ENCODE results near the gene MPND.

MPND gene

GRCh38 chr19:4401769-4402170, 58.4 kb downstream of the MPND start:
- DNase-seq (ENCODE audit: low read depth) = no peak
- peak overlapping the region; percentile 56 for H3K4me3 ChIP-seq (ENCODE audit: low read length)
- TF ChIP-seq, protein P1, sequence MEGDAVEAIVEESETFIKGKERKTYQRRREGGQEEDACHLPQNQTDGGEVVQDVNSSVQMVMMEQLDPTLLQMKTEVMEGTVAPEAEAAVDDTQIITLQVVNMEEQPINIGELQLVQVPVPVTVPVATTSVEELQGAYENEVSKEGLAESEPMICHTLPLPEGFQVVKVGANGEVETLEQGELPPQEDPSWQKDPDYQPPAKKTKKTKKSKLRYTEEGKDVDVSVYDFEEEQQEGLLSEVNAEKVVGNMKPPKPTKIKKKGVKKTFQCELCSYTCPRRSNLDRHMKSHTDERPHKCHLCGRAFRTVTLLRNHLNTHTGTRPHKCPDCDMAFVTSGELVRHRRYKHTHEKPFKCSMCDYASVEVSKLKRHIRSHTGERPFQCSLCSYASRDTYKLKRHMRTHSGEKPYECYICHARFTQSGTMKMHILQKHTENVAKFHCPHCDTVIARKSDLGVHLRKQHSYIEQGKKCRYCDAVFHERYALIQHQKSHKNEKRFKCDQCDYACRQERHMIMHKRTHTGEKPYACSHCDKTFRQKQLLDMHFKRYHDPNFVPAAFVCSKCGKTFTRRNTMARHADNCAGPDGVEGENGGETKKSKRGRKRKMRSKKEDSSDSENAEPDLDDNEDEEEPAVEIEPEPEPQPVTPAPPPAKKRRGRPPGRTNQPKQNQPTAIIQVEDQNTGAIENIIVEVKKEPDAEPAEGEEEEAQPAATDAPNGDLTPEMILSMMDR (conservative IDR thresholded peaks at IDR 0.05; ENCODE audit: low read length) = no peak

DNA sequence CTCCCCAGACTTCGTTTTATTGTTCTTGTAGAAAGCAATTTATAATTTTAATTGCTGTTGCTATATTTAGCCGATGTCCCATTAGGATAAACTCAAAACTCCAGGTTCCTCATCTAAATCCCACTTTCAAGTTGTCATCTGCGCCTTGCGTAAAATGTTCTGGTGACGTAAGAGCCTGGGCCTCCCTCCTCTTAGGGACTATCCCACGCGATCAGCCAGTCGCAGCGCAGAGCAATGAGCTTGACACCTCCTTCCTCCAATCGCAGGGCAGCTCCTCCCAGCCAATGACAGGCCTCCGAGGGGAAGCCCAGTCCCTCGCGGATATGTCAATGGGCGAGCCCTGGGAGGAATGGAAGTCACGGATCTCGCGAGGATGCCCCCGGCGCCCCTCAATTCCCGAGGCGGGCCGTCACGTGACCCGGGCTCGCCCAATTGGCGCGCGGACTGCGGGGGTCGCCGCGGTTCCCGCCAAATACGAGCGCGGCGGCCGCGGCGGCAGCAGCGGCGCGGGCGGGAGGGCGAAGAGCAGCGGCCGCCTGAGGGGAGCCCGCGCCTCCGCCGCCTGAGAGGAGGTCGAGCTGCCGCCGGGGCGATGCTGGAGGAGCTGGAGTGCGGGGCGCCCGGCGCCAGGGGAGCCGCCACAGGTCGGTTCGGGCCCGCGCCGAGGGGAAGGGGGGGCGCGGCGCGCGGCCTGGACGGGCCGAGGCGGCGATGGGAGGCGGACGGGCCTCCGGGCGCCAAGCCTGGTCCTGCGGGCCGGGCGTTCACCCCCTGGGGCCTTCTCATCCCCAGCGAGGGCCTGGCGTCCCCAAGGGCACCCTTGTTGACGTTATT, 59.0 kb downstream of the MPND start, which contains the start of gene CHAF1A:
CHAF1A (plus strand) TSS at position 470 of the 834 bp plus-strand sequence; CDS start at position 593, 123 bp downstream.
- TF ChIP-seq, protein P1 (conservative IDR thresholded peaks at IDR 0.05; ENCODE audit: low read length) = no peak
- DNase-seq (ENCODE audit: low read depth) = peak; percentile 100
- peak within 1 kb of the TSS; percentile 83 for H3K4me3 ChIP-seq (ENCODE audit: low read length)

DNA sequence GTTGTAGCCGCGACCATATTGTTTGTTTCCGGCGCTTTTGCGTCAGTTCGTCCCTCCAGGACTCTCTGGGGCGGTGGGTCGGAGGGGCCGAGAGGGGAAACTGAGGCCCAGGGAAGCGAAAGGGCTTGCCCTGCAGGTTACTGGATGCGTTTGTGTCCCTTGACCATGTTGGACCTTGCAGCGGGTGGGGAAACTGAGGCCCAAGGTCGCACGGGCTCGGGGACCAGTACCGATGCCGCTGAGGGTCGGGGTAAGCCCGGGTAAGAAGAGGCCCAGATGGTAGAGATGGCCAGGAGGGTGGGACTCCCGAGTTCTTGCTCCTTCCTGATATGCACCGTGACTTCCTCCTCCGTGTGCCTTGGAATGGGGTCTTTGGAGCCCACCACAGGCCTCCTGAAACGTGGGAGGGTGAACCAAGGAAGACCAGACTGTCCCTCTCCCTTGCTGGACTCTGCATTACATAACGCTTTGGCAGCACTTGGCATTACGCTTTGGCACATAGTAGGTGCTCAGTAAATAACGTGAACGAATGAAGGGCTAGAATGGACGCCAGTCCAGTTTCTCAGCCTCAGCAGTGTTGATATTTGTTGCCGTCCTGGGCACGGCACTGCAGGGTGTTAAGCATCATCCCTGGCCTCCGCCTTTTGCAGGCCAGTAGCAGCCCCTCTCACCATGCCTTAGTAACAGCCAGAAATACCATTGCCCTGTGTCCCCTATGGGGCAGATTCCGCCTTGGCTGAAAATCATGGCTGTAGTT, 59.8 kb downstream of the MPND start:
- DNase-seq (ENCODE audit: low read depth) = no peak
- TF ChIP-seq, protein P1 (conservative IDR thresholded peaks at IDR 0.05; ENCODE audit: low read length) = no peak
- peak overlapping the region; percentile 83 for H3K4me3 ChIP-seq (ENCODE audit: low read length)

GRCh38 chr19:4405977-4406376, 62.6 kb downstream of the MPND start:
- no peak overlapping the region for H3K4me3 ChIP-seq (ENCODE audit: low read length)
- TF ChIP-seq, protein P1 (conservative IDR thresholded peaks at IDR 0.05; ENCODE audit: low read length) = no peak
- DNase-seq (ENCODE audit: low read depth) = no peak

GRCh38 chr19:4406626-4407025, 63.3 kb downstream of the MPND start:
- no peak for DNase-seq (ENCODE audit: low read depth)
- TF ChIP-seq, protein P1 (conservative IDR thresholded peaks at IDR 0.05; ENCODE audit: low read length) = no peak
- H3K4me3 ChIP-seq (ENCODE audit: low read length) = no peak overlapping the region

DNA sequence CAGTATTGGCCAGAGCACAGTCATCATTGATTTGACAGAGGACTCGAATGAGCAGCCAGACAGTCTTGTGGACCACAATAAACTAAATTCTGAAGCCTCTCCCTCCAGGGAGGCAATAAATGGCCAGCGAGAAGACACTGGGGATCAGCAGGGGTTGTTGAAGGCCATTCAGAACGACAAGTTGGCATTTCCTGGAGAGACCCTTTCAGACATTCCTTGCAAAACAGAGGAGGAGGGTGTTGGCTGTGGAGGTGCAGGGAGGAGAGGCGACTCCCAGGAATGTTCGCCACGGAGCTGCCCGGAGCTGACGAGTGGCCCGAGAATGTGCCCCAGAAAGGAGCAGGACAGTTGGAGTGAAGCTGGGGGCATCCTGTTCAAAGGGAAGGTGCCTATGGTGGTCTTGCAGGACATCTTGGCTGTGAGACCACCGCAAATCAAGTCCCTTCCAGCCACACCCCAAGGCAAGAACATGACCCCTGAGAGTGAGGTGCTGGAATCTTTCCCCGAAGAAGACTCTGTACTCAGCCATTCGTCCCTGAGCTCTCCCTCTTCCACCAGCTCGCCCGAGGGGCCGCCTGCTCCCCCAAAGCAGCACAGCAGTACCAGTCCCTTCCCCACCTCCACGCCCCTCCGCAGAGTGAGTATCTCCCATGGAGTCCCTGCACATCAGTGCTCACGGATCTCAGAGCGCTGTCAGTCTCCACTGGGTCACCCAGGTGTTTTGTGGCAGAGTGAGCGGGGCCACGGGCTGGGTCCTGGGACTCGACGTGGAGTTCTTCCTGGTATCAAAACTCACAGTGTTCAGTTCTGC, 66.0 kb downstream of the MPND start:
- no peak overlapping the region for H3K4me3 ChIP-seq (ENCODE audit: low read length)
- no peak for DNase-seq (ENCODE audit: low read depth)
- TF ChIP-seq, protein P1 (conservative IDR thresholded peaks at IDR 0.05; ENCODE audit: low read length) = no peak
